ENCODE measurements around the gene FLAD1. TPM values are rescaled to one million over a fixed set of nuclear protein-coding genes. Genes with fewer than 3 reads are reported as not detected.

FLAD1 gene
- total RNA-seq, 1 experiment from 2014 or later, result 58.4 TPM

GRCh38 chr1:155019377-155020245 lies 36.5 kb downstream of the FLAD1 start:
- TF ChIP-seq POLR2AphosphoS5 (IDR thresholded peaks at IDR 0.05; ENCODE audit: low read depth, low read length), result no peak
- no peak for TF ChIP-seq CEBPB (IDR thresholded peaks at IDR 0.05; ENCODE audit: low read depth)
- TF ChIP-seq, protein P1, sequence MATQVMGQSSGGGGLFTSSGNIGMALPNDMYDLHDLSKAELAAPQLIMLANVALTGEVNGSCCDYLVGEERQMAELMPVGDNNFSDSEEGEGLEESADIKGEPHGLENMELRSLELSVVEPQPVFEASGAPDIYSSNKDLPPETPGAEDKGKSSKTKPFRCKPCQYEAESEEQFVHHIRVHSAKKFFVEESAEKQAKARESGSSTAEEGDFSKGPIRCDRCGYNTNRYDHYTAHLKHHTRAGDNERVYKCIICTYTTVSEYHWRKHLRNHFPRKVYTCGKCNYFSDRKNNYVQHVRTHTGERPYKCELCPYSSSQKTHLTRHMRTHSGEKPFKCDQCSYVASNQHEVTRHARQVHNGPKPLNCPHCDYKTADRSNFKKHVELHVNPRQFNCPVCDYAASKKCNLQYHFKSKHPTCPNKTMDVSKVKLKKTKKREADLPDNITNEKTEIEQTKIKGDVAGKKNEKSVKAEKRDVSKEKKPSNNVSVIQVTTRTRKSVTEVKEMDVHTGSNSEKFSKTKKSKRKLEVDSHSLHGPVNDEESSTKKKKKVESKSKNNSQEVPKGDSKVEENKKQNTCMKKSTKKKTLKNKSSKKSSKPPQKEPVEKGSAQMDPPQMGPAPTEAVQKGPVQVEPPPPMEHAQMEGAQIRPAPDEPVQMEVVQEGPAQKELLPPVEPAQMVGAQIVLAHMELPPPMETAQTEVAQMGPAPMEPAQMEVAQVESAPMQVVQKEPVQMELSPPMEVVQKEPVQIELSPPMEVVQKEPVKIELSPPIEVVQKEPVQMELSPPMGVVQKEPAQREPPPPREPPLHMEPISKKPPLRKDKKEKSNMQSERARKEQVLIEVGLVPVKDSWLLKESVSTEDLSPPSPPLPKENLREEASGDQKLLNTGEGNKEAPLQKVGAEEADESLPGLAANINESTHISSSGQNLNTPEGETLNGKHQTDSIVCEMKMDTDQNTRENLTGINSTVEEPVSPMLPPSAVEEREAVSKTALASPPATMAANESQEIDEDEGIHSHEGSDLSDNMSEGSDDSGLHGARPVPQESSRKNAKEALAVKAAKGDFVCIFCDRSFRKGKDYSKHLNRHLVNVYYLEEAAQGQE (IDR thresholded peaks at IDR 0.05; ENCODE audit: low read depth), result no peak
- no peak for TF ChIP-seq EZH2phosphoT487 (IDR thresholded peaks at IDR 0.05; ENCODE audit: borderline replicate concordance)
- TF ChIP-seq RAD21 (IDR thresholded peaks at IDR 0.05; ENCODE audit: low read depth), result no peak
- no peak for TF ChIP-seq POLR2A (IDR thresholded peaks at IDR 0.05; ENCODE audit: borderline replicate concordance, extremely low read depth, insufficient read depth, insufficient read length)
- no peak for TF ChIP-seq TCF7L2 (IDR thresholded peaks at IDR 0.05; ENCODE audit: borderline replicate concordance, extremely low read depth, insufficient read depth, insufficient read length)
- POLR2A ChIA-PET, result no interaction called here
- H2AFZ ChIP-seq (ENCODE audit: low read depth, low read length, poor library complexity, severe bottlenecking), result no peak overlapping the region
- RAD21 ChIA-PET (ENCODE audit: low non-redundant PET in 1 of 2, low total read pairs in 2 of 2, uncharacterized antibody in 2 of 2, unreplicated experiment in 2 of 2), result no interaction called here
- H4K20me1 ChIP-seq (ENCODE audit: insufficient read depth), result no peaks in the 10 kb centered on the region
- no peaks in the 10 kb centered on the region for H3K9me3 ChIP-seq (ENCODE audit: control insufficient read depth in 1 of 2, insufficient read depth in 1 of 2, low read depth in 1 of 2, low read length in 2 of 2)
- no peaks in the 10 kb centered on the region for H3K27me3 ChIP-seq (ENCODE audit: insufficient read depth, low read length)
- no peaks in the 10 kb centered on the region for H3K79me2 ChIP-seq (ENCODE audit: insufficient read depth, low read length)
- 0 out of 2 replicates have a peak overlapping the region, but pooled peaks have one; percentile 82 for H3K4me2 ChIP-seq (ENCODE audit: low read length)
- BruUV-seq (replicated peaks), result TSS peak; percentile 16
- CTCF ChIA-PET, result interaction anchor here (0.9 to 3.0 kb wide), 2 partner anchors 25 to 40 kb away, joined by 3 to 14 read pairs; no protein-coding TSS in a partner anchor
- H3K9me2 ChIP-seq (ENCODE audit: insufficient read depth), result no peaks in the 10 kb centered on the region
- H3K4me3 ChIP-seq (replicated peaks in 1 of 2; ENCODE audit: low read depth in 1 of 2, low read length in 2 of 2), result no peak overlapping the region
- no peak overlapping the region for H3K27ac ChIP-seq (ENCODE audit: low read depth, low read length)
- peaks cover 34 to 65% of the 10 kb centered on the region in 2 experiments for H3K4me1 ChIP-seq (ENCODE audit: control insufficient read depth in 1 of 2, insufficient read depth in 2 of 2, low read length in 2 of 2)
- 0 out of 2 replicates have a peak overlapping the region, but pooled peaks have one; percentile 22 for H3K9ac ChIP-seq (ENCODE audit: low read length)
- peaks cover 6 to 17% of the 10 kb centered on the region in 2 experiments; a peak in 3 of 4 replicates for H3K36me3 ChIP-seq (ENCODE audit: control insufficient read depth in 1 of 2, insufficient read depth in 2 of 2, low read length in 2 of 2)
- ATAC-seq, result no peak
- DNase-seq (ENCODE audit: low read depth, low spot score), result no peak
- intact Hi-C loops (cut with micrococcal nuclease), result no loop called here

All from HCT116 (cell line).